ENCODE results near the gene TM7SF2.

Gene TM7SF2

GRCh38 chr11:65134952-65135632, 23.4 kb downstream of the TM7SF2 start:
- DNase-seq = peak; percentile 96 to 98 (median 98)
- CTCF ChIA-PET = interaction anchor here (0.9 to 5.6 kb wide), 16 partner anchors 11 to 180 kb away, joined by 3 to 55 read pairs (median 6); partner anchors contain the start of genes CAPN1, CDC42EP2, FAU and MRPL49
- POLR2A ChIA-PET = interaction anchor here (0.6 to 4.8 kb wide), 12 partner anchors 9 to 92 kb away, joined by 3 to 44 read pairs (median 9); partner anchors contain the start of genes CAPN1, FAU, MRPL49 and SPDYC
- Histone ChIP-seq H3K9me3 (ENCODE audit: control extremely low read depth in 1 of 5, control insufficient read depth in 4 of 5, insufficient read depth in 2 of 5, low read depth in 1 of 5, low read length in 4 of 5) (no peaks in the 10 kb centered on the region), H3K4me3 (ENCODE audit: control insufficient read depth in 1 of 7, extremely low read depth in 1 of 7, insufficient read depth in 4 of 7, low read depth in 2 of 7, low read length in 6 of 7) (peak overlapping the region; percentile 81 to 97 (median 89)), H3K4me1 (ENCODE audit: control extremely low read depth in 1 of 4, control insufficient read depth in 4 of 4, insufficient read depth in 4 of 4, low read length in 3 of 4) (peaks cover 8 to 40% (median 34%) of the 10 kb centered on the region in 4 experiments), H3K36me3 (ENCODE audit: control insufficient read depth in 4 of 4, insufficient read depth in 4 of 4, low read length in 3 of 4) (peaks cover 11 to 28% (median 18%) of the 10 kb centered on the region in 4 experiments), H3K27me3 (replicated peaks in 2 of 5; ENCODE audit: control insufficient read depth in 4 of 5, insufficient read depth in 5 of 5, low read length in 4 of 5) (no peaks in the 10 kb centered on the region), H3K27ac (ENCODE audit: insufficient read depth in 1 of 2, low read depth in 1 of 2, low read length in 2 of 2, poor library complexity in 1 of 2, severe bottlenecking in 2 of 2) (peak overlapping the region; percentile 100)
- 3% methylated on average over 19 of the region's 24 CpGs for WGBS (ENCODE audit: insufficient coverage)

DNA sequence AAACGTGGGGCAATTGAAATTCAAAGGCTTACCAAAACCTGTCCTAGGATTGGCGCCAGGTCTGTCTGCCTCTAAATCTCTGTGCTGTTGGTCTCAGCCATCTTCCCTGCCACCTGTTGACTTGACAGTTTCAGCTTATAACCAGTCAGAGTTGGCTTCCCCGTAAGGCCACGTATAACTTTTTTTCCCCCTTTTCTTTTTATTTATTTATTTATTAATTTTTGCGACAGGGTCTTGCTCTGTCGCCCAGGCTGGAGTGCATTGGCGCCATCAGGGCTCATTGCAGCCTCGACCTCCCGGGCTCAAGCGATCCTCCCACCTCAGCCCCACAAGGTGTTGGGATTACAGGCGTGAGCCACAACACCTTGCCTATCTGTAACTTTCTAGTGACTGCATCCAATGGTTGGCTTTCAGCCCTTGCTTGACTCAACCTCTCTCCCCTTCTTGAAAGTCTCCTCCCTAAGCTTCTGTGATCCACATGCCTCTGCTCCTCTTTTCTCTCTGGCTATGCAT, 24.0 kb downstream of the TM7SF2 start:
- no peak for DNase-seq
- peaks cover 8 to 40% (median 34%) of the 10 kb centered on the region in 4 experiments for H3K4me1 ChIP-seq (ENCODE audit: control extremely low read depth in 1 of 4, control insufficient read depth in 4 of 4, insufficient read depth in 4 of 4, low read length in 3 of 4)
- peaks cover 11 to 23% (median 15%) of the 10 kb centered on the region in 4 experiments for H3K36me3 ChIP-seq (ENCODE audit: control insufficient read depth in 4 of 4, insufficient read depth in 4 of 4, low read length in 3 of 4)
- WGBS (ENCODE audit: insufficient coverage) = 74% methylated on average over 8 of the region's 11 CpGs
- H3K4me3 ChIP-seq (ENCODE audit: control insufficient read depth in 1 of 7, extremely low read depth in 1 of 7, insufficient read depth in 4 of 7, low read depth in 2 of 7, low read length in 6 of 7) = peak overlapping the region in 5 of 7 experiments; percentile 81 to 97 (median 92)
- no peaks in the 10 kb centered on the region for H3K9me3 ChIP-seq (ENCODE audit: control extremely low read depth in 1 of 5, control insufficient read depth in 4 of 5, insufficient read depth in 2 of 5, low read depth in 1 of 5, low read length in 4 of 5)
- ChIA-PET POLR2A (interaction anchor here (1.0 to 4.8 kb wide), 11 partner anchors 8 to 45 kb away, joined by 3 to 44 read pairs (median 11); partner anchors contain the start of genes CAPN1, FAU, MRPL49 and SPDYC), CTCF (interaction anchor here (0.9 to 5.6 kb wide), 16 partner anchors 12 to 179 kb away, joined by 3 to 55 read pairs (median 6); partner anchors contain the start of genes CAPN1, CDC42EP2, FAU and MRPL49)
- H3K27ac ChIP-seq (ENCODE audit: insufficient read depth in 1 of 2, low read depth in 1 of 2, low read length in 2 of 2, poor library complexity in 1 of 2, severe bottlenecking in 2 of 2) = peak overlapping the region; percentile 100
- H3K27me3 ChIP-seq (replicated peaks in 2 of 5; ENCODE audit: control insufficient read depth in 4 of 5, insufficient read depth in 5 of 5, low read length in 4 of 5) = no peaks in the 10 kb centered on the region

DNA sequence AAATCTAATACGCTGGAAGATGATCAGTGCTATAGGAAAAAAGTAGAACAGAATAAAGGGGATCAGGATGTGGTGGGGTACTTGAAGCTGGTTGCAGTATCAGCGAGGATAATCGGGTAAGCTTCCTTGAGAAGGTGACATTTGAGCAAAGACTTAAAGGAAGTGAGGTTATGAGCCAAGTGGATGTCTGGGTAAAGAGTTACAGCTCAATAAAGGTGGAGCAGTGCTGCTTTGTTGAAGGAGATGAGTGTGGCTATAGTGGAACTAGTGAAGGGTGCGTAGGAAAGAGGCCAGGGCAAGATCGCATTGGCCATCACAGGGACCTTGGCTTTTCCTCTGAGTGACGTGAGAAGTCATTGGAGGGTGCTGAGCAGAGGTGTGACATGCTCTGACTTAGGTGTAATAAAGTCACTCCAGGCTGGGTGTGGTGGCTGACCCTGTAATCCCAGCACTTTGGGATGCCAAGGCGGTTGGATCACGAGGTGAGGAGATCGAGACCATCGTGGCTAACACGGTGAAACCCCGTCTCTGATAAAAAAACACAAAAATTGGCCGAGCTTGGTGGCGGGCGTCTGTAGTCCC, 24.9 kb downstream of the TM7SF2 start:
- peaks cover 4 to 14% (median 6%) of the 10 kb centered on the region in 4 experiments for H3K36me3 ChIP-seq (ENCODE audit: control insufficient read depth in 4 of 4, insufficient read depth in 4 of 4, low read length in 3 of 4)
- DNase-seq = no peak
- H3K4me3 ChIP-seq (ENCODE audit: control insufficient read depth in 1 of 7, extremely low read depth in 1 of 7, insufficient read depth in 4 of 7, low read depth in 2 of 7, low read length in 6 of 7) = no peak overlapping the region
- ChIA-PET CTCF (interaction anchor here (0.6 to 5.6 kb wide), 11 partner anchors 11 to 61 kb away, joined by 3 to 55 read pairs (median 6); partner anchors contain the start of genes CAPN1, FAU, MRPL49 and SPDYC), POLR2A (interaction anchor here (2.8 to 3.5 kb wide), 3 partner anchors 12 to 33 kb away, joined by 22 to 26 read pairs (median 26); partner anchors contain the start of genes SPDYC and ZNHIT2)
- 96% methylated on average over 15 of the region's 15 CpGs for WGBS (ENCODE audit: insufficient coverage)
- no peaks in the 10 kb centered on the region for H3K9me3 ChIP-seq (ENCODE audit: control extremely low read depth in 1 of 5, control insufficient read depth in 4 of 5, insufficient read depth in 2 of 5, low read depth in 1 of 5, low read length in 4 of 5)
- H3K27me3 ChIP-seq (replicated peaks in 2 of 5; ENCODE audit: control insufficient read depth in 4 of 5, insufficient read depth in 5 of 5, low read length in 4 of 5) = no peaks in the 10 kb centered on the region
- peak overlapping the region in 1 of 2 experiments; percentile 5 for H3K27ac ChIP-seq (ENCODE audit: insufficient read depth in 1 of 2, low read depth in 1 of 2, low read length in 2 of 2, poor library complexity in 1 of 2, severe bottlenecking in 2 of 2)
- peaks cover 8 to 40% (median 34%) of the 10 kb centered on the region in 4 experiments for H3K4me1 ChIP-seq (ENCODE audit: control extremely low read depth in 1 of 4, control insufficient read depth in 4 of 4, insufficient read depth in 4 of 4, low read length in 3 of 4)

DNA sequence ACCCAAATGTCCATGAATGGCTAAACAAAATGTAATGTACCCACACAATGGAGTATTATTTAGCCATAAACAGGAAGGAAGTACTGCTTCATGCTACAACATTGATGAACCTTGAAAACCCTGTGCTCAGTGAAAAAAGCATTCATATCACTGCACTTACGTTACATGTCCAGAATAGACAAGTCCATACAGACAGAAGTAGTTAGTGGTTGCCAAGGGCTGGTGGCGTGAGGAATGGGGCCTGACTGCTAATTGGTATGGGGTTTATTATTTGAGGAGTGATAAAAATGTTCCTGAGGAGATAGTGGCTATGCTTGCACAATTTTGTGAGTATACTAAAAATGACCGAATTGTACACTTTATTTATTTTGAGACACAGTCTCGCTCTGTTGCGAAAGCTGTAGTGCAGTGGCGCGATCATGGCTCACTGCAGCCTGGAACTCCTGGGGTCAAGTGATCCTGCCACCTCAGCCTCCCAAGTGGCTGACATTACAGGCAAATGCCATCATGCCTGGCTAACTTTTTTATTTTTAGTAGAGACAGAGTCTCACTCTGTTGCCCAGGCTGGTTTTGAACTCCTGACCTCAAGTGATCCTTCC, 30.3 kb downstream of the TM7SF2 start:
- no peaks in the 10 kb centered on the region for H3K36me3 ChIP-seq (ENCODE audit: control insufficient read depth in 4 of 4, insufficient read depth in 4 of 4, low read length in 3 of 4)
- POLR2A ChIA-PET = no interaction called here
- 97% methylated on average over 6 of the region's 7 CpGs for WGBS (ENCODE audit: insufficient coverage)

GRCh38 chr11:65147352-65148075, 35.8 kb downstream of the TM7SF2 start:
- Histone ChIP-seq H3K4me1 (ENCODE audit: control extremely low read depth in 1 of 4, control insufficient read depth in 4 of 4, insufficient read depth in 4 of 4, low read length in 3 of 4) (peaks cover 13 to 41% (median 38%) of the 10 kb centered on the region in 4 experiments), H3K27ac (ENCODE audit: insufficient read depth in 1 of 2, low read depth in 1 of 2, low read length in 2 of 2, poor library complexity in 1 of 2, severe bottlenecking in 2 of 2) (no peak overlapping the region), H3K27me3 (replicated peaks in 2 of 5; ENCODE audit: control insufficient read depth in 4 of 5, insufficient read depth in 5 of 5, low read length in 4 of 5) (no peaks in the 10 kb centered on the region), H3K4me3 (ENCODE audit: control insufficient read depth in 1 of 7, extremely low read depth in 1 of 7, insufficient read depth in 4 of 7, low read depth in 2 of 7, low read length in 6 of 7) (no peak overlapping the region), H3K9me3 (ENCODE audit: control extremely low read depth in 1 of 5, control insufficient read depth in 4 of 5, insufficient read depth in 2 of 5, low read depth in 1 of 5, low read length in 4 of 5) (peaks cover 0 to 4% (median 2%) of the 10 kb centered on the region in 5 experiments), H3K36me3 (ENCODE audit: control insufficient read depth in 4 of 4, insufficient read depth in 4 of 4, low read length in 3 of 4) (no peaks in the 10 kb centered on the region)
- ChIA-PET POLR2A (interaction anchor here (0.8 to 3.9 kb wide), 2 partner anchors 12 to 33 kb away, joined by 3 to 26 read pairs; partner anchors contain the start of gene SYVN1), CTCF (interaction anchor here (0.7 to 5.4 kb wide), 8 partner anchors 12 to 56 kb away, joined by 3 to 55 read pairs (median 3); partner anchors contain the start of genes CAPN1, SPDYC and SYVN1)
- no CpG with 5 or more reads among the region's 2 CpGs for WGBS (ENCODE audit: insufficient coverage)
- DNase-seq = no peak

More for the DNA sequence above, 30.3 kb downstream of the TM7SF2 start:
- no peaks in the 10 kb centered on the region for H3K27me3 ChIP-seq (replicated peaks in 2 of 5; ENCODE audit: control insufficient read depth in 4 of 5, insufficient read depth in 5 of 5, low read length in 4 of 5)
- CTCF ChIA-PET = interaction anchor here (1.5 kb wide), 1 partner anchor 27 kb away, joined by 4 read pairs; no protein-coding TSS in a partner anchor
- no peak overlapping the region for H3K4me3 ChIP-seq (ENCODE audit: control insufficient read depth in 1 of 7, extremely low read depth in 1 of 7, insufficient read depth in 4 of 7, low read depth in 2 of 7, low read length in 6 of 7)
- no peak for DNase-seq
- H3K27ac ChIP-seq (ENCODE audit: insufficient read depth in 1 of 2, low read depth in 1 of 2, low read length in 2 of 2, poor library complexity in 1 of 2, severe bottlenecking in 2 of 2) = no peak overlapping the region
- H3K4me1 ChIP-seq (ENCODE audit: control extremely low read depth in 1 of 4, control insufficient read depth in 4 of 4, insufficient read depth in 4 of 4, low read length in 3 of 4) = no peaks in the 10 kb centered on the region
- no peaks in the 10 kb centered on the region for H3K9me3 ChIP-seq (ENCODE audit: control extremely low read depth in 1 of 5, control insufficient read depth in 4 of 5, insufficient read depth in 2 of 5, low read depth in 1 of 5, low read length in 4 of 5)

DNA sequence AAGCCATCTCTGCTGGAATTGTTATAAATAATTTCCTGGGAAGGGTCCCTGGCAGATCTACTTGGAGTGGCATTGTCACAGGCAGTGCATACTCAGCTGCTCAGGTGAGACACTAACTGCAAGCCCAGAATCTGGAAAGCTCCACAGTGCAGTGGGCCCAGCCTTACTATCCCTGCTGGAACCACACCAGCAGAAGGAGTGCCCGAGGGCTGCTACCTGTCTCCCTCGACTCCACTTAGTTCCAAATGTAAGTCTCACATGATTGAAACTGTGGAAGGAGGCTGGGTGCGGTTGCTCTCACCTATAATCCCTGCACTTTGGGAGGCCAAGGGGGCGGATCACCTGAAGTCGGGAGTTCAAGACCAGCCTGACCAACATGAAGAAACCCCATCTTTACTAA, 37.0 kb downstream of the TM7SF2 start:
- no peaks in the 10 kb centered on the region for H3K36me3 ChIP-seq (ENCODE audit: control insufficient read depth in 4 of 4, insufficient read depth in 4 of 4, low read length in 3 of 4)
- no peak overlapping the region for H3K4me3 ChIP-seq (ENCODE audit: control insufficient read depth in 1 of 7, extremely low read depth in 1 of 7, insufficient read depth in 4 of 7, low read depth in 2 of 7, low read length in 6 of 7)
- peaks cover 0 to 4% (median 2%) of the 10 kb centered on the region in 5 experiments for H3K9me3 ChIP-seq (ENCODE audit: control extremely low read depth in 1 of 5, control insufficient read depth in 4 of 5, insufficient read depth in 2 of 5, low read depth in 1 of 5, low read length in 4 of 5)
- POLR2A ChIA-PET = interaction anchor here (0.7 to 3.9 kb wide), 3 partner anchors 13 to 32 kb away, joined by 3 to 26 read pairs (median 4); partner anchors contain the start of gene SYVN1
- H3K27ac ChIP-seq (ENCODE audit: insufficient read depth in 1 of 2, low read depth in 1 of 2, low read length in 2 of 2, poor library complexity in 1 of 2, severe bottlenecking in 2 of 2) = no peak overlapping the region
- 100% methylated on average over 2 of the region's 5 CpGs for WGBS (ENCODE audit: insufficient coverage)
- DNase-seq = no peak
- H3K27me3 ChIP-seq (replicated peaks in 2 of 5; ENCODE audit: control insufficient read depth in 4 of 5, insufficient read depth in 5 of 5, low read length in 4 of 5) = no peaks in the 10 kb centered on the region
- peaks cover 13 to 46% (median 44%) of the 10 kb centered on the region in 4 experiments for H3K4me1 ChIP-seq (ENCODE audit: control extremely low read depth in 1 of 4, control insufficient read depth in 4 of 4, insufficient read depth in 4 of 4, low read length in 3 of 4)
- CTCF ChIA-PET = interaction anchor here (0.7 to 5.4 kb wide), 7 partner anchors 13 to 262 kb away, joined by 3 to 55 read pairs (median 3); partner anchors contain the start of genes CAPN1 and SYVN1

Measured in common myeloid progenitor, CD34-positive (primary cell).